HUES6 (cell line): Measurements from ENCODE around the gene CALM1.
A peak's percentile ranks its signal among the peaks of the same experiment; 100 is the strongest.

Experiments used
- H3K27ac ChIP-seq: 2 replicates; pipeline ENCODE4 v1.7.0; 2013; ENCODE audit warnings: low read depth, mild to moderate bottlenecking, low read length, inconsistent platforms
- H3K27me3 ChIP-seq: 2 replicates; pipeline ENCODE4 v1.6.1; 2013; ENCODE audit warnings: low read length; ENCODE audit not compliant: control insufficient read depth, insufficient read depth
- H3K36me3 ChIP-seq: 2 replicates; pipeline ENCODE4 v1.6.1; 2013; ENCODE audit warnings: low read length; ENCODE audit not compliant: control insufficient read depth, insufficient read depth
- H3K4me1 ChIP-seq: 2 replicates; pipeline ENCODE4 v1.6.1; 2013; ENCODE audit warnings: low read length; ENCODE audit not compliant: control insufficient read depth, insufficient read depth
- H3K4me3 ChIP-seq: 2 replicates; pipeline ENCODE4 v1.5.1; 2013; ENCODE audit warnings: low read depth, low read length
- H3K9ac ChIP-seq: one replicate; pipeline ENCODE4 v1.6.1; 2013; ENCODE audit warnings: mild to moderate bottlenecking, low read length
- H3K9me3 ChIP-seq: 2 replicates; pipeline ENCODE4 v1.6.1; 2013; ENCODE audit warnings: low read depth, low read length; ENCODE audit not compliant: control insufficient read depth, insufficient read depth

Gene CALM1

DNA sequence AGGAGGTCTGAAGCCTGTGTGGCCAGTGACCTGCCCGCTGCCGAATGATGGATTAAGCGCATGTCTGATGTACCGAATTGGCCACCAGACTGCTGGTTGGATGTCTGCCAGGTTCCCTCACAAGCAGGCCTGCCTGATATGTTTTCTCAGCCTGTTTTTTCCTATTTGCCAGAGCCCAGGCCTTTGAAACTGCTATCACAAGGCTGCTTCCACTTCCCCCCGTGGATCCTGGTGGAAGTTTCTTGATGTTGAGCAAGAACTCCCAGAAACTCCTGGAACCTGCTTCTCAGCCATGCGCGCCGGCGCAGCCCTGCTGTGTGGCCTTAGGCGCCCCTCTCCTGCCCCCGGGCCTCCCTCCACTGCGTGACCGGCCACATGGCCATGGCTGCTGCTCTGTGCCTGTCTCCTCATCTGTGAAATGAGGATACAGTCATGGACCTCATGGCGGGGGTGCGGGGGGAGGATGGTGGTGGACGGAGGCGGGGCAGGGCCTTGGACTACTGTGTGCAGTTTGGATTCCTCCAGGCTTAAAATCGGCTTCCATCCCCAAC lies 56.6 kb downstream of the CALM1 start:
- no peaks in the 10 kb centered on the region for H3K27me3 ChIP-seq
- no peak overlapping the region for H3K9ac ChIP-seq
- H3K4me3 ChIP-seq, result peak overlapping the region; percentile 57; the same call in 1 of the 2 replicates
- H3K36me3 ChIP-seq, result no peaks in the 10 kb centered on the region
- H3K9me3 ChIP-seq, result no peaks in the 10 kb centered on the region
- no peak overlapping the region for H3K27ac ChIP-seq
- H3K4me1 ChIP-seq, result peaks cover 8% of the 10 kb centered on the region

DNA sequence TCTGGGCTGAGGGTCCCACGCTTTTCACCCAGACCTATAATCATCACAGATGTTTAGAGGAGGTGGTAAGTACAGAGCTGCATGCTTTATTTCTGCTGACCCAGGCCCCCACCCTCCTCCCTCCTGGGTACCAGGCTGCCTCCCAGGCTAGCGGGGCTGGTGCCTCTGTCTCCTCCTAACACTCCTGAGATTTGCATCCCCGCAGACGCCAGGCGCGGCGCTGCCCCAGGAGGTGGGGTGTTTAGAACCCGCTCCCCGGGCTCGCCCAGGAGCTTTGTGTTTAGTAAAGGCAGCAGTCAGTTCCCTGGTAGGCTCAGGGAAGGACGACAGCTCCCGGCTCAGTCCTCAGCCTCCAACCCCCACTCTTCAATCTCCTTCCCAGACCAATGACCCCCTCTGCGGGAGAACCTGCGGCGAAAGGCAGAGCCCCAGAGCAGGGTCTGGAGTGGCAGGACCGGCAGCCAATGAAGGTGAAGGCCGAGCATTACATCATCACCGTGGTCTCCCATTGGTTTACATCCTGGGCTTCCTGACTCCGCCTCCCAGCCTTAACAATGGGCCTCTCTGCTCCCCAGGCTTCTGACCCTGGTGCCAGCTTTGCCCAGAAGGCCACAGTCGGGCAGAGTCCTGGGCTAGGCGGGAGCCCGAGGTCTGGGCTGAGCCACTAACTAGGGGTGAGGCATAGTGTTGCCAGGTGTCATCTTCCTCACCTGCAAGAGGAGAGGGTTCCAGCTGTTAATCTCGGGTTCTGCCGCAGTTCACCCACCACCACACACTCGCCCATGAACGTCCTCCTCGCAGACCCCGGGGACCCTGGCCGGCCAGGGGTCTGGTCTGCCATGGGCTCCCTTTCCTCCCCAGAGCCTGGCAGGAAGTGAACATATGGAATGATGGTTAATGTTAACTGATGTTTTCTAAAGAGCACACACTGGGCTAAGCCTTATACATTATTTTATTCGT lies 57.5 kb downstream of the CALM1 start:
- H3K9me3 ChIP-seq, result no peaks in the 10 kb centered on the region
- no peak overlapping the region for H3K9ac ChIP-seq
- no peaks in the 10 kb centered on the region for H3K36me3 ChIP-seq
- H3K4me3 ChIP-seq, result peak overlapping the region; percentile 57
- peaks cover 8% of the 10 kb centered on the region for H3K4me1 ChIP-seq
- no peaks in the 10 kb centered on the region for H3K27me3 ChIP-seq
- H3K27ac ChIP-seq, result no peak overlapping the region

DNA sequence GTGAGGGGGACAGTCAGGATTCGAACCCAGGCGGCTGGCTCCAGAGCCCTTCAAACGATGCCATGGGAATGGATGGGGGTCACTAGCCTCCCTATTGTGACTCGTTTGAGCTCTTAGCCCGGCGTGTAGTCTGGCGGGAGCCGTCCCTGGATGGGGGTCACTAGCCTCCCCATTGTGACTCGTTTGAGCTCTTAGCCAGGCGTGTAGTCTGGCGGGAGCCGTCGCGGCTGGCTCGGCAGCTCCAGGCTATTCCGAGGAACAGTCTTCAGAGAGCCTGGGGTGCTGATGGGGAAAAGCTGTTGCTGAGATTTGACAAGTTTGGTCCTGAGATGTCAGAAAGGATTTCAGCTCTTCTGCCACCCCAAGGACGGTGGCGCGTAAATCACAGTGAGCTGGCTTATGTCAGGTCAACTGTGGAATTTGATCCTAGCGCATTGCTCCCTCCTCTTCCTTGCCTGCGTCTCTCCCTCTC lies 58.3 kb downstream of the CALM1 start:
- Histone ChIP-seq H3K9me3 (no peaks in the 10 kb centered on the region), H3K9ac (no peak overlapping the region), H3K4me1 (peaks cover 8% of the 10 kb centered on the region), H3K27me3 (no peaks in the 10 kb centered on the region), H3K36me3 (no peaks in the 10 kb centered on the region), H3K27ac (no peak overlapping the region), H3K4me3 (no peak overlapping the region)

DNA sequence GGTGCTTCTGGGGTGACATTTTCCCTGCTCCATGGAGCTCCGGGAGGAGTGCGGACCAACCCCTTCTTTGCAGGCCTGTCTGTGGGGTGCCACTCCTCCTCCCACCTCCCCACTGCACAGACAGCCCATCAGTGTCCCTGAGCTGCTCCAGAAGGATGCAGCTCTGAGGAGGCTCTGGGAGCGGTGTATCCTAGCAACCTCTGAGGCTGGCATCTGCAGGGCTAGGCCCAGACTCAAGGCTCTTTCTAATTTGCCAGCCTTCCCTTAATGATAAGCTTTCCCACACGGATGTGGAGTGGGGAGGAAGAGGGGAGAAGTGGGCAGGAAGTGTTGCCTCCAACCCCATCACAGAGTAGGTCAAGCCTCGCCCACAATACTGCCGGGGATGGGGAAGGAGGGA lies 59.7 kb downstream of the CALM1 start:
- H3K27ac ChIP-seq, result no peak overlapping the region
- no peak overlapping the region for H3K4me3 ChIP-seq
- no peak overlapping the region for H3K9ac ChIP-seq
- no peaks in the 10 kb centered on the region for H3K27me3 ChIP-seq
- H3K4me1 ChIP-seq, result peaks cover 8% of the 10 kb centered on the region
- no peaks in the 10 kb centered on the region for H3K9me3 ChIP-seq
- no peaks in the 10 kb centered on the region for H3K36me3 ChIP-seq

DNA sequence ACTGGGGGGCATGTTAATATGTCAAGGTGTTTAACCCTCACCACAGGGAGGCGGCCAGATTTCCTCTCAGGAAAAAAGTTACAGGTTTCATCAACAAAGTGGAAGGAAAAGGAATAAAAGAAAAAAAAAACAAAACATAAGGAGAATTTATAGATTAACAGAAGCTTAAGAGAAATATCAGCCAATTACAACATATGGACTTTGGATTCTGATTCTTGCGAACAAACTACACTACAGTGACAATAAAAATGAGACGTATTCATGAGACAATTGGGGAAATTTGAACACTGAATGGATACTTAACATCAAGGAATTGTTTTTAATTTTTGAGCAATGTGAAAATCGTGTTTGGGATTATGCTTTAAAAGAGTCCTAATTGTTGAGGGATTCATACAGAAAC lies 60.4 kb downstream of the CALM1 start:
- Histone ChIP-seq H3K9ac (no peak overlapping the region), H3K36me3 (no peaks in the 10 kb centered on the region), H3K4me3 (no peak overlapping the region), H3K9me3 (no peaks in the 10 kb centered on the region), H3K27me3 (no peaks in the 10 kb centered on the region), H3K27ac (no peak overlapping the region), H3K4me1 (peaks cover 8% of the 10 kb centered on the region)
